ENCODE results near the gene CALML4.
A peak's percentile ranks its signal among the peaks of the same experiment; 100 is the strongest.
"Not testable (repeated sequence)": the region's sequence is repeated elsewhere in the genome, so short reads cannot be mapped to it uniquely, and the experiment has no call there.

The CALML4 gene, protein sequence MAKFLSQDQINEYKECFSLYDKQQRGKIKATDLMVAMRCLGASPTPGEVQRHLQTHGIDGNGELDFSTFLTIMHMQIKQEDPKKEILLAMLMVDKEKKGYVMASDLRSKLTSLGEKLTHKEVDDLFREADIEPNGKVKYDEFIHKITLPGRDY

DNA sequence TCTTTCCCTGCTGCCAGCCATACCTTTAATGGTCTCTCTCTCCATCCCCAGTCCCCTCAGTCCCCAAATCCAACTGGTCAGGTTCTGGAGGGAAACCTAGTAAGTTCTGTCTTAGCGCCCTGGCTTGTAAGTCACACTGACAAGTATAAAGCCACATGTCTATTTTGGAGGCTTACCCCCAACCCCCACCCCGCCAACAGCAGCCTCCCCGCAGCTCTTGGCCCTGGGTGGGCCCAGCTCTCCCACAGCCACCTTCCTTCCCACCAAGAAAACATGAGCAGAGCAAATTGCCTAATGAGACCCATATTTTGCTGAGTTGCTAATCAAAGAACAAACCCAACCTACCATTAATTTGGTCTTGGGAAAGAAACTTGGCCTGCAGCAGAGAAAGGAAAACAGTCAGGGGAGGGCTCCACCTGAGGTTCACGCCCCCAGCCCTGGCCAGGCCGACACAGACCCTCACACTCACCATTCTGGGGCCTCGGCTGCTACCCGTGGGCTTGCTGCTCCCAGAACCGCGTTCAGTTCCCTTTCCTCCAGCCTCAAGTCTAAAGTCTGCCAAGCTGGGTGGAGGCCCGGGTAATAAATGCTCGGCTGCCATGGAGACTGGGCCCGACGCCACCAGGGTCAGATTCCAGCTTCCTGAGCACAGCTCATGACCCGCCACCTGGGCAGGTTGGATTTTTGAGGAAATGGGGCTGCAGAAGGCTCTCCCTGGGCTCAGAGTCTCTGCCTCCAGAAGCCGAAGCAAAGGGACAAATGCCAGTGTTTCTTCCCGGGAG lies at the start of gene CALML4:
TSS of gene CALML4 (minus strand) at position 557 of the 782 bp plus-strand sequence. CDS start at position 472, 85 bp downstream.
- DNase-seq (ENCODE audit: low read depth), result no peak

DNA sequence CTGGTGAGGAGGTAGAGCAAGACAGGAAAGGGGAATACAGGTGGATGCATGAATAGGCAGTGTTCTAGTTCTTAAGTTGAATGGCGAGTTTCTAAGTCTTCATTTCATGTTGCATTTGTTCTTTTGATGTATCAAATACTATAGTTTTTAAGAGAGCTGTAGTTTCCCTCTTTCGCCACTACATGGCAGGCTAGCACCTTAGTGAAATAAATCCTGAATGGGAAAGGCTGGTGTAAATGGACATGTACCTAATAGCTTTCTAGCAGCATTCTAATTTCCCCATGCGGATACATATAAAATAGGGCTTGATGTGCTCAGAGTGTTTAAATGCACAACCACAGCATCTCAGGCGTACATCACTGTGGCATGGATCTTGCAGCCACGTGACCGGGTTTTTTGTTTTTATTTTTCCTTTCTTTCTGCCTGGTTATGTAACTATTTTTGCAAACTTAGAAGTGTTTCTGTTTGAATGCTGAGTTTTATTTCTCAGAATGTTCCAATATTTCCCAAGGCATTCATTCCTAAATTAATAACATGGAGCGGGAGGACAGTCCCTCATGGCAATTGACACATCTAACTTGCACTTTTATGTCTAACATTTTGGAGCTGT lies 47.9 kb upstream of the CALML4 start:
- DNase-seq (ENCODE audit: low read depth), result no peak

DNA sequence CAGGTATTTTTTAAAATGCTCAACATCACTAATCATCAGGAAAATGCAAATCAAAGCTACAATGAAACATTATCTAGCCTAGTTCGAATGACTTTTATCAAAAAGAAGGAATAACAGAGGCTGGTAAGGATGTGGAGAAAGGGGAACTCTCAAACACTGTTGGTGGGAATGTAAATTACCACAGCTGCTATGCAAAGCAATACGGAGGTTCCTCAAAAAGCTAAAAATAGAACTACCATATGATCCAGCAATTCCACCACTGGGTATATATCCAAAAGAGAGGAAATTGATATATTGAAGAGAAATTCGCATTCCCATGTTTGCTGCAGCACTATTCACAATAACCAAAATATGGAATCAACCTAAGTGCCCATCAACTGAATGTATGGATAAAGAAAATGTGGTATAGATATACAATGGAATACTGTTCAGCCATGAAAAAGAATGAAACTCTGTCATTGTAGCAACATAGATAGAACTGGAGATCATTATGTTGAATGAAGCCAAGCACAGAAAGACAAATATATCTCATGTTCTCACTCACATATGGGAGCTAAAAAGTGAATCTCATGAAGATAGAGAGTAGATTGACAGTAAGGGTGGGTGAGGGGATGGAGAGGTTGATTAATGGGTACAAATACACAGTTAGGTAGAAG lies 44.1 kb upstream of the CALML4 start:
- no peak for DNase-seq (ENCODE audit: low read depth)

DNA sequence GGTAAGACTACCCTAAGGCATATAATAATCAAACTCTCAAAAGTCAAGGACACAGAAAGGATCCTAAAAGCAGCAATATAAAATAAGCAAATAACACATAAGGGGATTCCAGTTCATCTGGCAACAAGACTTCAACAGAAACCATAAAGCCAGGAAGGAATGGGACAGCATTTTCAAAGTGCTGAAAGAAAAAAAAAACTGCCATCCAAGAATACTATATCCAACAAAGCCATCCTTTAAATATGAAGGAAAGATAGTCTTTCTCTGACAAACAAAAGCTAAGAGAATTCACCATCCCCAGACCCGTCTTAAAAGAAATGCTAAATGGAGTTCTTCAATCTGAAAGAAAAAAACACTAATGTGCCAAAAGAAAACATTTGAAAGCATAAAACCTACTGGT lies 39.1 kb upstream of the CALML4 start:
- no peak for DNase-seq (ENCODE audit: low read depth)

DNA sequence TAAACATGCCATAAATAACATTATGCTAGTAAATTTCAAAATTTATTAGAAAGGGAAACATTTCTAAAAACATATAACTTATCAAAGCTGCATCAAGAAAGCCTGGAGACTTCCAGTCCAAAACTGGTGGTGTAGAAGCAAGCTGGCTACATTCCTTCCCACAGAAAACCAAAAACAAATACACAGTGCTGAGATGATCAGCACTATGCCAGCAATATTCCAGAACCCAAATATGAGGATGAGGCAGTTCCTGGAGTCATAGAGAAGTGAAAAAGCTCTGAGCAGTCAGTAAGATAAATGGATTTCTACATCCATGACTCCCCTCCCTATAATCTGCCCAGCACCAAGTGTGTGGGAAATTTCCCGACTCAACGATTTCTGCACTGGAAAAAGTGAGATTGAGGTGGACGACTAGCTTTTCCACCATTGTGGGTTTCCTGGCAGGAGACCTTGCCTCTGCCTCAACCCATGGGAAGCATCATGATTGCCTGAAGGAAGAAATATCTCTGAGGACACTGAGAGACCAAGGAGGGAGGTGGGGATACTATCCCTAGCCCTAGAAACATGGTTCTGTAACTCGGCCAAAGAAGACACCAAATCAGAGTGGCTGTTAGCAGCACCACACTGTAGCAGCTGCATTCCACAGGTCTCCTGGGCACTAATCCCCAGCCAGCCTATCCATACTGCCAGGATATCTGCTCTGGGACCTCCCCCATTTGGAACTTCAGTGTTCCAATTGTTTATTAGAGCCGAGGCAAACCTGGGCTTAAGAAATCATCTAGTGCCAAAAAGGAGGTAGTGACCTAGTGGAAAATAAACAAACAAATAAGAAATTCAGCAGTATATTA lies 36.2 kb upstream of the CALML4 start:
- no peak for DNase-seq (ENCODE audit: low read depth)

DNA sequence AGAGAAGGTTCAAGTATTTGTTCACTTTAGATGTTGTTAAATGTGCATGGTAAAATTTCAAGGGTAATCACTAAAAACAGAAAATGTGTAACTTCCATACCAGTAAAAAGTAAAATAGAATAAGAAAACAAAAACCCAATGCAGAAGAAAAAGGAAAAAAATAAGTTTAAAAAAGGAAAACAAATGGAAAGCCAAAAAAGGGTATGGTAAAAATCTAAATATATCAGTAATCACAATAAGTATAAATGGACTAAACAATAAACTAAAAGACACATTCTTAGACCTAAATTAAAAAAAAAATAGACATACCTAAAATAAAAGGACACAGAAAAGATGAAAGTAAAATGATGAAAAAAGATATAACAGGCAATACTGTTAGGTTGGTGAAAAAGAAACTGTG lies 33.9 kb upstream of the CALML4 start:
- no peak for DNase-seq (ENCODE audit: low read depth)

DNA sequence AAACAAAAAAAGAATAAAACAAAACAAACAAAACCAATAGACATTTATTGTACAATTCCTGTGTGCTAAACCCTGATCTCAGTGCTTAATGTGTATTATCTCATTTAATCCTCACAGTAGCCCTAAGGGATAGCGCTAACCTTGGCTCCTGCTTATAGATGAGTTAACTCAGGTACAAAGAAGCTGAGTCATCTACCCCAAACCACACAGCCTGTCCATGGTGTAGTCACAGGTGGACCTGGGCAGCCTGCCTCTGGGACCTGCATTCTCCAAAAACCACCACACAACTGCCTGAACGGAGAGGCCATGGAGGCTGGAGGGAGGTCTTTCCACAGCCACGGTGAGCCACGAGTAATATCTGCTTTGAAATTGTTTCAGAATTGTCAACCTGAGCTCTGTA lies 29.9 kb upstream of the CALML4 start:
- no peak for DNase-seq (ENCODE audit: low read depth)

DNA sequence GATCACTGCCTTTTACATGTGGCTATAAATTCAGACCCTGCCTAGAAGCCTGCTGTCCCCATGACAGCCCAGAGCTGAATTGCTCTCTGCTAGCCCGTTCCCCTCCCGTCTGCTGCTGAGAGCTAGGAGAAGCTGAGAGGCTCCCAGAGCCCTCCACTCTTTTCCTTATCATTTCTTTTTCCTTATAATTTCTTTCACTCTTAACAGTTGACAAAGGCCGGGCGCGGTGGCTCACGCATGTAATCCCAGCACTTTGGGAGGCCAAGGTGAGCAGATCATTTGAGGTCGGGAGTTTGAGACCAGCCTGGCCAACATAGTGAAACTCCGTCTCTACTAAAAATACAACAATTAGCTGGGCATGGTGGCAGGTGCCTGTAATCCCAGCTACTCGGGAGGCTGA lies 29.4 kb upstream of the CALML4 start:
- DNase-seq (ENCODE audit: low read depth), result not testable (repeated sequence)

DNA sequence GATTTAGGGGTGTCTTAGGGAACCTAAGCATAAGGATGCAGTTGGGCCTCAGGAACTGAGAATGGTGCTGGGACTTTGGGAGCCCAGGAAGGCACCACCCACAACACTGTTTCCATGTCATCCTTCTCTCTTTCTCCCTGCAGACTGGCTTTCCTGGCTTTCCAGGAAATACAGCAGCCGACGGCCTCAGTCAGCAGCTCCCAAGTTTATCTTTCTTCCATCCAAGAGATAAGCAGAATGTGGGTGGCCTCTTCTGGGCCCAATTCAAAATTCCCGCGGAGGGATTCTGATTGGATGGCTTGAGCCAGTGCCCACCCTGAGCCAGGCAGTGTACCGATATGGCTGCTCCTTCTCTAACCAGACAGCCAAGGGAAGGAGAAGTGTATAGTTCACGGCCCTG lies 28.9 kb upstream of the CALML4 start:
- DNase-seq (ENCODE audit: low read depth), result no peak

DNA sequence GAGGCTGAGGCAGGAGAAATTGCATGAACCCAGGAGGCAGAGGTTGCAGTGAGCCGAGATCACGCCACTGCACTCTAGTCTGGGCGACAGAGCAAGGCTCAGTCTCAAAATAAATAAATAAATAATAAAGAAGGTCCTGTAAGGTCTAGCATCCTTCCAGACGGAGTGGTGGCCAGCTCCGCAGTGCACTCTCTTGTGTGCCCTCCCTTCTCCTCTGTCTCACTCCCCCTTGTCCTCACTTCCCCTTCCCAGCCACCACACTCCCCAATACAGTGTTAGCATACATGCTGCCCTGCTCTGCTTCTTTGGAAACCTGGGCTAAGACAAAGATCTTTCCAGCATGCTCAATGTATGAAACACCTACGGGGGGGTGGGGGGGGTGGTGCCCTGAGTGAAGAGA lies 27.8 kb upstream of the CALML4 start:
- DNase-seq (ENCODE audit: low read depth), result no peak

DNA sequence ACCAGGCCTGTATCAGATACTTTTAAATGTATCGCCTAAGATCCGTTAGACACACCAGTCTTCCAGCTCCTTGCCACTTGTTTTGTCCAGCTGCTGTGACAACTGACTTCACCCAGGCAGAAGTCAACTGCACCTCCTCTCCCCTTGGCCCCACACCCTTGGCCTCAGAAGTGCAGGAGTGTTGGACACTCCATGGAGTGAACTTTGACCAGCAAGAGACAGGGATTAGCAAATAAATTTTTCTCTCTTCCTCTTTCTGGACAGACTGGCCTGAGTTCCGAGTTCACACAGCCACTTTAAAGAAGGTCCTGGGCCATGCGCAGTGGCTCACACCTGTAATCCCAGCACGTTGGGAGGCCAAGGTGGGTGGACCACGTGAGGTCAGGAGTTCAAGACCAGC lies 27.3 kb upstream of the CALML4 start:
- no peak for DNase-seq (ENCODE audit: low read depth)

DNA sequence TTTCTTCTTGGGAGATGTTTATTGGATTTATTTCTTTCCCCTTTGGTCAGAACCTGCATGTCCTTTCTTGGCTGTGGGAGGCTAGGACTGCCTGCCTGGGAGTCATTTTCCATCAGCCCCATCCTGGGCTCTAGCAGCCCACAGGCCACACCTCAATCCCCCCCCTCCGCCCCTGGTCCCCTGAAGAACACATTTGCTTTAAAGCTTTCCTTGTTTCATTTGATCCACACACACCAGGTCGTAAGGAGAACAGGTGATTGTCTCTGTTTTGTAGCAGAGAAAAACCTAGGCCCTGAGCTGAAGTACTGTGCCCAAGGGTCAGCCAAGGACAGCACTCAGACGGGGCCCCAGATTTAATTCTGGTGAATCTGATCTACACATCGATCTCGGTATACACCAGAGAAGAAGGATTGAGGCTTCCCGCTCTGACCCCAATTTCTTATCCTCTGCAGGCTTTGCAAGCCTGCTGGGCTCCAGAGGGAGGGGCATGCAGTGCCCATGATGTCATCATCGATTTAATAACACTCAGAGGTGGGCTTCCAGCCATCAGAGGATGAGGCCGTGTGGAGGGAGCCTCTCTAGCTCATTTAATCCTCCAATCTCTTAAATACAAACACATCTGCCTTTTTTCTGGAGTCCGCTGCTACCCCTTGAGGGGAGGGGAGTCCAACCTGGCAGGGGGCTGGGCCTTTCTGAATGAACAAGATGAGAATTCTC lies 26.1 kb upstream of the CALML4 start:
- no peak for DNase-seq (ENCODE audit: low read depth)

DNA sequence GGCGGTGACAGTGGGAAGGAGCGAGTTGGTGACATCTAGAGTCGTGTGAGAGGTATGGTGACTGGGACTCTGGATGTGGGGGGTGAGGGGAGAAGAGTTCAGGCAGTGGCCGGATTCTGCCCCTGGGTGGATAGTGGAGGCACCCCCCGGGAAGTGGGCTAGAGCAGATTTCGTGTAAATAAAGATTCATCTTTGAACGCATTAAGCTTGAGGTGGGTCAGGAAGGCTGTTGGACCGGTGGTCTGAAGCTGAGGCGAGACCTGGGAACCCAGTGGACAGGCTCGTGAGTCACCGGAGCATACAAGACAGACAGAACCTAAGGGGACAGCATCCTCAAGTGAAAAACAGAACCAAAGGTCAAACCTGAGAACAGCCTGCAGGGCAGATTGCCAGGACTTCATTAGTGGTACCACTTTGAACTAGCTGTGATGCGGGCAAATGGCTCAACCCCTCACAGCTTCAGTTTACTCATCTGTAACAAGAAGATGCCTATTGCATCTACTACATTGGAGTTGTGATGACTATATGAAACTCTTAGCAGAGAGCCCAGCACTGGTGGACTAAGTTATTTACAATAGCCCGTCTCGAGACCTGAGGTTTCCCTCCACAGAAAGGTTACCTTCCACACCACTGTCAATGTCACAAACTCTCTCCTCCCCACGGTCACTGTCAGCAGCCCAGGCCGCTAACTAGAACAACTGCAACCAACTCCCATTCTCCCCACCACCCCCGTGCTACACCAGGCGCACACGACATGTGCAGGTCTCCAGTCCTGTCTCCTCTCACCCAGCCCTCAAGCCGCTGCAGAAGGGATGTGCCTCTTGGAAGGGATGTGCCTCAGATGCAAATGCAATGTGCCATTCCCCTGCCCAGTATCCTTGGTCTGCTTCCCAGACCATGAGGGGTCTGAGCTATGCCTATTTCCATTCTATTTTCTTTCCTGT lies 25.3 kb upstream of the CALML4 start:
- no peak for DNase-seq (ENCODE audit: low read depth)

DNA sequence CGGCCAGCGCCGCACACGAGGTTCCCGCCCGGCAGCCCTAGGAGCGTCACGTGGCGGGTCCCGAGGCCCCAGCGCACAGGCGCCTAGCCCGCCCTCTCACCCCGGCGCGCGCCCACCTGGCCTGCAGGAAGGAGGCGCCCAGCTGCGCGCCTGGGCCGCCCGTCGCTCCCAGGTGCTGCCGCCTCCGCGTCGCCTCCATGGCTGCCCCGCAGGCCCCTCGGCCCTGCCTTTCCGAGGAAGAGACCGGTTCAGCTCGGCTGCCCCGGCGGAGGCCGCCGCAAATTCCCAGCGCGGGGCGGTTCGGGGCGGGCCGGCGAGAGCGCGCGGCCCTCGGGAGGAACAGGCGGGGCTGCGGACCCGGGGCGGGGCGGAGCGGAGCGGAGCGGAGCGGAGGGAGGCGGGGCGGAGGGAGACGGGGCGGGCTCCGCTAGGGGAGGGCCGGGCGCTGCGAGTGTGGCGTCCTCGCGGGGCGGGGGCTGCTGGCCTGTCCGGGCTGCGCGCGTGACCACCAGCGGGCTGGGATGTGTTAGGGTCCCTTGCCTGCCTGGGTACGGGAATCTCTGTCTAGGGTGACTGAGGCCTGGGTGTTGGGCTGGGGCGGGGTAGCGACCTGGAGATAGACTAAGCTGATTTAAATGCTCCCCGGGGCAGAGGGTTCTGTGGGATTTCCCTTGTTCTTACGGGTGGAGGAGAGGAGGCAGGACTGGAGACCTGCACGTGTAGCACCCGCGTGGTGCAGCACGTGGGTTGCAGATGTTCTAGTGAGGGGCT lies 24.4 kb upstream of the CALML4 start, which contains the start of gene CLN6:
TSS of gene CLN6 (minus strand) at position 343 of the 771 bp plus-strand sequence. CDS start at position 199, 144 bp downstream.
- DNase-seq (ENCODE audit: low read depth), result peak; percentile 77

DNA sequence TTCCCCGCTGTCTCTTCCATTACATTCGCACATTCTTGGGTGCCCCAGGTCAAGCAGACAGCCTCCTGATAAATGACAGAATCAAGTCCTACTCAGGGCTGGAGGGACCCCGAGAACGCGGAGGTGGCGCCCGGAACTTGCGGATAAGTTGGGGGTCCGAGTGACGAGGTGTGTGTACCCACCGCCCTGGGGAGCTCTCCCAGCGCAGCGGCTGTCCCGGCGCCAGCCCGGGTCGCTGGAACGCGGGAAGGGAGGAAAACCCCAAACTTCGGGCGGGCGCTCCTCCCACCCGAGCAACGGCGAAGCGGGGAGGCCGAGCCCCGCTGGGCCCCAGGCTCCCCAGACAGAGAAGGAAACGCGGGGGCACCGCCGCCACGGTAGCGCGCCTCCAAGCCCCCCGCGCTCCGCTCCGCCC lies 23.8 kb upstream of the CALML4 start:
- no peak for DNase-seq (ENCODE audit: low read depth)

DNA sequence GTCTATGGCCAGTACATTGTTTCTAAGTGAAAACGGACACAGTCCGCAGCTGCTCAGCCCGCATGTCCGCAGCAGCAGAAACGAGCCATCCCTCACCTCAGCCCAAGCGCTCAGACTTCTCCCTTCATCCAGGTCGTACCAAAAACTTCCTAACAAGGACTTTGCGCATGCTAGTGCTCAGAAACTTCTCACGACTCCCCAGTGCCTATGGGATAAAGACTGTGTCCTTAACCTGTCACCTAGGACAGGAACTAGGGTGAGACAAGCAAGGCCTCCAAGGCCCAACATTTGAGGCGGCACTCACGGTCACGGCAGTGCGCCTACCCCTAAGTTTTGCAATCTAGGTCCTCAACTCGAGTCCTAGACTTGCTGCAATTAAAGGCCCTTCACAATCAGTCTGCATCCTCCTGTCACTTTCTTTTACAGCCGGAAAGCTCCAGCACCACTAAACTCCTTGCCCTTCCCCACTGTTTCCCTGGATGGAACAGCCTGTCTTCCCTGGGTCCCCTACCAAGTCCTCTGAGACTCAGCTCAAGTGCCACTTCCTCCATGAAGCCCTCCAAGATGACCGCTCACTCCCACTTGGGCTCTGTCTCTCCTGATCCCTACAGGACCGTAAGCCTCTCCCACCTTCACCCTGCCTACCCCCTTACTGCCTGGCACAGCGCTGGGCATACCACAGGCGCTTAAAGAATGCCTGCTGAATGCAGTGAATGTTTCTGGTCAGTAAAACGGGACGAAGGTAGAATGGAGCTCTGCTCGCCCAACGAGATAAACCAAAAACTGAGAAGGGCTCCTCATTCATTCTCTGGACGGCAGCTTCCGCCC lies 23.2 kb upstream of the CALML4 start:
- DNase-seq (ENCODE audit: low read depth), result no peak

DNA sequence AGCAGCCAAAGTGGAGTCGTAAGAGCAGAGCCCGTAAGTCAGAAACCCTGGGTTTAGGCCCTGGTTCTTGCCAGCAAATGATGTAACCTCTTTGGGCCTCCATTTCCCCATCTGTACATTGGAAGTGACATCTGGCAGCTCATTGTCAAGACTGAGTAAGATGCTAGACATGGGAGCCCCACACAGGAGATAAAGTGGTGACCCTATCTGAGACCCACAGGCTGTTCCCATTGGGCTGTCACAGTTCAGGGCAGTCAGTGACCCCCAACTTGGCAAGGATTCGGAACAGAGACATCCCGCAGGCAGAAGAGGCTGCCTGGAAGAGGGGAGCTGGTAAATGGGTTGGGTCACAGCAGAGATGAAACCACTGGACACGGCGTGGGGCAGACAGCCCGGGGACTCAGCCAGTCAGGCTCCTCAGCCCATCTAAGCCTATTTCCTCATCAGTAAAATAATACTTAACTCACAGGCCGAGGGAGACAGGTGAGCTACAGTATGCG lies 22.6 kb upstream of the CALML4 start:
- DNase-seq (ENCODE audit: low read depth), result no peak

DNA sequence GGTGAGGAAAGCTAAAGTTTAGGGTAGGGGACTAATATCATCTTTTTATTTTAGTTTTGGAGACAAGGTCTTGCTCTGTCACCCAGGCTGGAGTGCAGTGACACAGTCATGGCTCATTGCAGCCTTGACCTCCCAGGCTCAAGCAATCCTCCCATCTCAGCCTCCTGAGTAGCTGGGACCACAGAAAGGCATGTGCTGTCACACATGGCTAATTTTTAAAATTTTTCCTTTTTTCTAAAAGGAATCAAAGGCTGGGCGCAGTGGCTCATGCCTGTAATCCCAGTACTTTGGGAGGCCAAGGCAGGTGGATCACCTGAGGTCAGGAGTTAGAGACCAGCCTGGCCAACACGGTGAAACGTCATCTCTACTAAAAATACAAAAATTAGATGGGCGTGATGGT lies 20.3 kb upstream of the CALML4 start:
- not testable (repeated sequence) for DNase-seq (ENCODE audit: low read depth)

All from stimulated activated CD4-positive, alpha-beta T cell treated with anti-CD3 and anti-CD28 coated beads, Interleukin-2, amount 100 ng/mL, for 4 hours (primary cell).